Measurements from ENCODE around the gene TOPAZ1. TPM values are rescaled to one million over a fixed set of nuclear protein-coding genes. Genes with fewer than 3 reads are reported as not detected.

TOPAZ1 gene
- total and polyA plus RNA-seq, 2 of the 13 experiments (the other 11 are each of a cell fraction or from before 2014, with no cell fraction given): not detected

- TF ChIP-seq KAT8 (CRISPR knock-in tag; IDR thresholded peaks at IDR 0.05) (peak; percentile 79), ZNF17 (CRISPR knock-in tag; IDR thresholded peaks at IDR 0.05) (no peak), KLF16 (CRISPR knock-in tag; IDR thresholded peaks at IDR 0.05) (peak in 1 of 2 experiments; percentile 55; a peak in 1 of 4 replicates), SMAD3 (CRISPR knock-in tag; IDR thresholded peaks at IDR 0.05) (no peak), PRMT3 (CRISPR knock-in tag; IDR thresholded peaks at IDR 0.05; ENCODE audit: borderline replicate concordance, low read depth) (no peak), SOX13 (IDR thresholded peaks at IDR 0.05) (no peak), SOX13 (CRISPR knock-in tag; conservative IDR thresholded peaks at IDR 0.05 in 1 of 2, IDR thresholded peaks at IDR 0.05 in 1 of 2) (peak in 1 of 2 experiments; percentile 90; a peak in 2 of 4 replicates), PHF8 (CRISPR knock-in tag; IDR thresholded peaks at IDR 0.05) (no peak), GATA4 (IDR thresholded peaks at IDR 0.05; ENCODE audit: borderline replicate concordance, low read depth) (peak; percentile 95), NFATC3 (CRISPR knock-in tag; IDR thresholded peaks at IDR 0.05) (no peak), MBD4 (IDR thresholded peaks at IDR 0.05; ENCODE audit: borderline replicate concordance, low read length) (peak; percentile 66; the same call in 1 of the 2 replicates), NFKBIZ (CRISPR knock-in tag; IDR thresholded peaks at IDR 0.05) (no peak), ZNF501 (CRISPR knock-in tag; IDR thresholded peaks at IDR 0.05) (no peak), TBP (CRISPR knock-in tag; IDR thresholded peaks at IDR 0.05) (no peak), NFE2 (CRISPR knock-in tag; IDR thresholded peaks at IDR 0.05) (no peak), HMG20A (CRISPR knock-in tag; IDR thresholded peaks at IDR 0.05; ENCODE audit: borderline replicate concordance) (peak; percentile 91), SP2 (CRISPR knock-in tag; IDR thresholded peaks at IDR 0.05) (no peak), MTA1 (CRISPR knock-in tag; IDR thresholded peaks at IDR 0.05; ENCODE audit: borderline replicate concordance) (no peak; the same call in 1 of the 2 replicates), ZNF567 (CRISPR knock-in tag; IDR thresholded peaks at IDR 0.05; ENCODE audit: borderline replicate concordance) (no peak), ZFP1 (CRISPR knock-in tag; IDR thresholded peaks at IDR 0.05) (no peak), ZNF614 (CRISPR knock-in tag; IDR thresholded peaks at IDR 0.05; ENCODE audit: borderline replicate concordance) (peak; percentile 80), ERF (CRISPR knock-in tag; IDR thresholded peaks at IDR 0.05) (peak; percentile 80), KDM4B (CRISPR knock-in tag; IDR thresholded peaks at IDR 0.05) (no peak), ZFP36 (IDR thresholded peaks at IDR 0.05; ENCODE audit: borderline replicate concordance, low read depth, low read length, partially characterized antibody) (no peak)
- TF ChIP-seq, protein P1, sequence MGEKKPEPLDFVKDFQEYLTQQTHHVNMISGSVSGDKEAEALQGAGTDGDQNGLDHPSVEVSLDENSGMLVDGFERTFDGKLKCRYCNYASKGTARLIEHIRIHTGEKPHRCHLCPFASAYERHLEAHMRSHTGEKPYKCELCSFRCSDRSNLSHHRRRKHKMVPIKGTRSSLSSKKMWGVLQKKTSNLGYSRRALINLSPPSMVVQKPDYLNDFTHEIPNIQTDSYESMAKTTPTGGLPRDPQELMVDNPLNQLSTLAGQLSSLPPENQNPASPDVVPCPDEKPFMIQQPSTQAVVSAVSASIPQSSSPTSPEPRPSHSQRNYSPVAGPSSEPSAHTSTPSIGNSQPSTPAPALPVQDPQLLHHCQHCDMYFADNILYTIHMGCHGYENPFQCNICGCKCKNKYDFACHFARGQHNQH (CRISPR knock-in tag; IDR thresholded peaks at IDR 0.05): peak; percentile 73; the same call in 1 of the 2 replicates
- TF ChIP-seq, protein P2, sequence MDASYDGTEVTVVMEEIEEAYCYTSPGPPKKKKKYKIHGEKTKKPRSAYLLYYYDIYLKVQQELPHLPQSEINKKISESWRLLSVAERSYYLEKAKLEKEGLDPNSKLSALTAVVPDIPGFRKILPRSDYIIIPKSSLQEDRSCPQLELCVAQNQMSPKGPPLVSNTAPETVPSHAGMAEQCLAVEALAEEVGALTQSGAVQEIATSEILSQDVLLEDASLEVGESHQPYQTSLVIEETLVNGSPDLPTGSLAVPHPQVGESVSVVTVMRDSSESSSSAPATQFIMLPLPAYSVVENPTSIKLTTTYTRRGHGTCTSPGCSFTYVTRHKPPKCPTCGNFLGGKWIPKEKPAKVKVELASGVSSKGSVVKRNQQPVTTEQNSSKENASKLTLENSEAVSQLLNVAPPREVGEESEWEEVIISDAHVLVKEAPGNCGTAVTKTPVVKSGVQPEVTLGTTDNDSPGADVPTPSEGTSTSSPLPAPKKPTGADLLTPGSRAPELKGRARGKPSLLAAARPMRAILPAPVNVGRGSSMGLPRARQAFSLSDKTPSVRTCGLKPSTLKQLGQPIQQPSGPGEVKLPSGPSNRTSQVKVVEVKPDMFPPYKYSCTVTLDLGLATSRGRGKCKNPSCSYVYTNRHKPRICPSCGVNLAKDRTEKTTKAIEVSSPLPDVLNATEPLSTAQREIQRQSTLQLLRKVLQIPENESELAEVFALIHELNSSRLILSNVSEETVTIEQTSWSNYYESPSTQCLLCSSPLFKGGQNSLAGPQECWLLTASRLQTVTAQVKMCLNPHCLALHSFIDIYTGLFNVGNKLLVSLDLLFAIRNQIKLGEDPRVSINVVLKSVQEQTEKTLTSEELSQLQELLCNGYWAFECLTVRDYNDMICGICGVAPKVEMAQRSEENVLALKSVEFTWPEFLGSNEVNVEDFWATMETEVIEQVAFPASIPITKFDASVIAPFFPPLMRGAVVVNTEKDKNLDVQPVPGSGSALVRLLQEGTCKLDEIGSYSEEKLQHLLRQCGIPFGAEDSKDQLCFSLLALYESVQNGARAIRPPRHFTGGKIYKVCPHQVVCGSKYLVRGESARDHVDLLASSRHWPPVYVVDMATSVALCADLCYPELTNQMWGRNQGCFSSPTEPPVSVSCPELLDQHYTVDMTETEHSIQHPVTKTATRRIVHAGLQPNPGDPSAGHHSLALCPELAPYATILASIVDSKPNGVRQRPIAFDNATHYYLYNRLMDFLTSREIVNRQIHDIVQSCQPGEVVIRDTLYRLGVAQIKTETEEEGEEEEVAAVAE (CRISPR knock-in tag; IDR thresholded peaks at IDR 0.05; ENCODE audit: borderline replicate concordance): peak; percentile 86
- TF ChIP-seq, protein P3, sequence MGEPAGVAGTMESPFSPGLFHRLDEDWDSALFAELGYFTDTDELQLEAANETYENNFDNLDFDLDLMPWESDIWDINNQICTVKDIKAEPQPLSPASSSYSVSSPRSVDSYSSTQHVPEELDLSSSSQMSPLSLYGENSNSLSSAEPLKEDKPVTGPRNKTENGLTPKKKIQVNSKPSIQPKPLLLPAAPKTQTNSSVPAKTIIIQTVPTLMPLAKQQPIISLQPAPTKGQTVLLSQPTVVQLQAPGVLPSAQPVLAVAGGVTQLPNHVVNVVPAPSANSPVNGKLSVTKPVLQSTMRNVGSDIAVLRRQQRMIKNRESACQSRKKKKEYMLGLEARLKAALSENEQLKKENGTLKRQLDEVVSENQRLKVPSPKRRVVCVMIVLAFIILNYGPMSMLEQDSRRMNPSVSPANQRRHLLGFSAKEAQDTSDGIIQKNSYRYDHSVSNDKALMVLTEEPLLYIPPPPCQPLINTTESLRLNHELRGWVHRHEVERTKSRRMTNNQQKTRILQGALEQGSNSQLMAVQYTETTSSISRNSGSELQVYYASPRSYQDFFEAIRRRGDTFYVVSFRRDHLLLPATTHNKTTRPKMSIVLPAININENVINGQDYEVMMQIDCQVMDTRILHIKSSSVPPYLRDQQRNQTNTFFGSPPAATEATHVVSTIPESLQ (CRISPR knock-in tag; conservative IDR thresholded peaks at IDR 0.05): no peak
Observed at GRCh38 chr3:44321335-44321734, 79.6 kb downstream of the TOPAZ1 start (continued).

Measured in HepG2 (cell line).